ENCODE results near the gene ING2.

DNA sequence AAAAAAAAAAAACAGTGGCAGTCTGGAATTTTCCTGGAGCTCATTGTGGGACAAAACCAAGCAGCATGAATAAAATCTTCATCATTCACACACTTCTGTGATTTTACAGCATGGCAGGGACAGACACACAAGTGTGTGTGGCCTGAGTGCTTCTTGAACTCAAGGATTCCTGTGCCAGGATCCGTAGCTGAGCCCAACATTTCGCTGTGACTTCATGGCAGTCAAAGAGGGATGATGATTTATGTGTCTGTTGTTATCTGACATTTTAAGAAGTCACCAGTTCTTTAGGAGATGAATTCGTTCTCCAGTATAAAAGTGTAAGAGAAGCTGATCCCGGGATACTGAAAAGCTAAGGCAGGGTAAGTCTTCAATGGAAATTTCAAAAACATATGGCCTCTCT, 57.0 kb downstream of the ING2 start:
- TF ChIP-seq, protein P1, sequence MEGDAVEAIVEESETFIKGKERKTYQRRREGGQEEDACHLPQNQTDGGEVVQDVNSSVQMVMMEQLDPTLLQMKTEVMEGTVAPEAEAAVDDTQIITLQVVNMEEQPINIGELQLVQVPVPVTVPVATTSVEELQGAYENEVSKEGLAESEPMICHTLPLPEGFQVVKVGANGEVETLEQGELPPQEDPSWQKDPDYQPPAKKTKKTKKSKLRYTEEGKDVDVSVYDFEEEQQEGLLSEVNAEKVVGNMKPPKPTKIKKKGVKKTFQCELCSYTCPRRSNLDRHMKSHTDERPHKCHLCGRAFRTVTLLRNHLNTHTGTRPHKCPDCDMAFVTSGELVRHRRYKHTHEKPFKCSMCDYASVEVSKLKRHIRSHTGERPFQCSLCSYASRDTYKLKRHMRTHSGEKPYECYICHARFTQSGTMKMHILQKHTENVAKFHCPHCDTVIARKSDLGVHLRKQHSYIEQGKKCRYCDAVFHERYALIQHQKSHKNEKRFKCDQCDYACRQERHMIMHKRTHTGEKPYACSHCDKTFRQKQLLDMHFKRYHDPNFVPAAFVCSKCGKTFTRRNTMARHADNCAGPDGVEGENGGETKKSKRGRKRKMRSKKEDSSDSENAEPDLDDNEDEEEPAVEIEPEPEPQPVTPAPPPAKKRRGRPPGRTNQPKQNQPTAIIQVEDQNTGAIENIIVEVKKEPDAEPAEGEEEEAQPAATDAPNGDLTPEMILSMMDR (IDR thresholded peaks at IDR 0.05) = no peak
- TF ChIP-seq EP300 (IDR thresholded peaks at IDR 0.05; ENCODE audit: low read depth) (no peak), POLR2A (IDR thresholded peaks at IDR 0.05) (no peak)

Data from transverse colon (tissue), 3 donors.